Neural progenitor cell (in vitro differentiated cells): ENCODE results near the gene PALB2. TPM values are rescaled to one million over a fixed set of nuclear protein-coding genes. Genes with fewer than 3 reads are reported as not detected.

Source experiments
- DNase-seq: peaks from one replicate; pipeline ENCODE4 v3.0.0-alpha.2; 2016; ENCODE audit warnings: low spot score
- H2AFZ ChIP-seq: fragments of 200-600 bp; sonication (generic); replicated peaks from 2 replicates; pipeline ENCODE4 v1.6.1; 2016; ENCODE audit warnings: antibody characterized with exemption
- H3F3A ChIP-seq: fragments of 200-600 bp; sonication (generic); 2 replicates; pipeline ENCODE4 v1.6.1; 2016; ENCODE audit warnings: antibody characterized with exemption, low read depth
- H3K27ac ChIP-seq: fragments of 200-600 bp; sonication (generic); 2 replicates; pipeline ENCODE4 v1.5.1; 2016; ENCODE audit warnings: mild to moderate bottlenecking
- H3K27me3 ChIP-seq: fragments of 200-600 bp; sonication (generic); 2 replicates; pipeline ENCODE4 v1.6.1; 2016; ENCODE audit warnings: mild to moderate bottlenecking, moderate library complexity
- H3K36me3 ChIP-seq: fragments of 200-600 bp; sonication (generic); 2 replicates; pipeline ENCODE4 v1.5.1; 2016
- H3K4me1 ChIP-seq: fragments of 200-600 bp; sonication (generic); 2 replicates; pipeline ENCODE4 v1.6.1; 2016; ENCODE audit warnings: mixed run types
- H3K4me2 ChIP-seq: fragments of 200-600 bp; sonication (generic); 2 replicates; pipeline ENCODE4 v1.6.1; 2016
- H3K4me3 ChIP-seq: fragments of 200-600 bp; sonication (generic); 2 replicates; pipeline ENCODE4 v1.5.1; 2016
- H3K79me2 ChIP-seq: fragments of 200-600 bp; sonication (generic); 2 replicates; pipeline ENCODE4 v1.6.1; 2016; ENCODE audit warnings: low read depth
- H3K9ac ChIP-seq: fragments of 200-600 bp; sonication (generic); 2 replicates; pipeline ENCODE4 v1.6.1; 2016
- H3K9me3 ChIP-seq: fragments of 200-600 bp; sonication (generic); 2 replicates; pipeline ENCODE4 v1.5.1; 2016; ENCODE audit warnings: low read depth
- H4K20me1 ChIP-seq: fragments of 200-600 bp; sonication (generic); 2 replicates; pipeline ENCODE4 v1.6.1; 2016; ENCODE audit warnings: low read depth
- H3K27ac Mint-ChIP-seq: 3 replicates; pipeline ENCODE4 v1.8.0; 2021; ENCODE audit warnings: mixed read lengths
- H3K27me3 Mint-ChIP-seq: 2 replicates; pipeline ENCODE4 v1.8.0; 2022; ENCODE audit warnings: low read depth, mild to moderate bottlenecking, inconsistent platforms, moderate library complexity, mixed read lengths; ENCODE audit not compliant: insufficient read depth
- H3K36me3 Mint-ChIP-seq: 3 replicates; pipeline ENCODE4 v1.8.0; 2021; ENCODE audit warnings: mixed read lengths
- H3K4me1 Mint-ChIP-seq: 3 replicates; pipeline ENCODE4 v1.8.0; 2021; ENCODE audit warnings: mixed read lengths
- H3K4me3 Mint-ChIP-seq: 3 replicates; pipeline ENCODE4 v1.8.0; 2021; ENCODE audit warnings: mild to moderate bottlenecking, moderate library complexity, mixed read lengths
- H3K9me3 Mint-ChIP-seq: 3 replicates; pipeline ENCODE4 v1.8.0; 2020; ENCODE audit warnings: mixed read lengths
- EZH2 ChIP-seq: fragments of 200-600 bp; sonication (generic); IDR thresholded peaks from 2 replicates; pipeline ENCODE4 v1.6.1; 2017; ENCODE audit warnings: antibody characterized with exemption, mild to moderate bottlenecking, moderate library complexity
- EZH2phosphoT487 ChIP-seq: fragments of 200-600 bp; sonication (generic); IDR thresholded peaks from 2 replicates; pipeline ENCODE4 v1.6.1; 2017; ENCODE audit warnings: antibody characterized with exemption
- total RNA-seq: library from RNA; depleted of rRNA; stranded (reverse); fragments of >200 nt; gene quantifications from 2 replicates; pipeline ENCODE4 v1.2.3, GENCODE V29; 2015; ENCODE audit warnings: low replicate concordance
- TF ChIP-seq, protein P1 (sequence below): fragments of 200-600 bp; sonication (generic); IDR thresholded peaks from 2 replicates; pipeline ENCODE4 v1.5.1; 2017; ENCODE audit warnings: antibody characterized with exemption, mild to moderate bottlenecking

The PALB2 gene
- total RNA-seq, 1 donor from 2014 or later, result 23.3 TPM

DNA sequence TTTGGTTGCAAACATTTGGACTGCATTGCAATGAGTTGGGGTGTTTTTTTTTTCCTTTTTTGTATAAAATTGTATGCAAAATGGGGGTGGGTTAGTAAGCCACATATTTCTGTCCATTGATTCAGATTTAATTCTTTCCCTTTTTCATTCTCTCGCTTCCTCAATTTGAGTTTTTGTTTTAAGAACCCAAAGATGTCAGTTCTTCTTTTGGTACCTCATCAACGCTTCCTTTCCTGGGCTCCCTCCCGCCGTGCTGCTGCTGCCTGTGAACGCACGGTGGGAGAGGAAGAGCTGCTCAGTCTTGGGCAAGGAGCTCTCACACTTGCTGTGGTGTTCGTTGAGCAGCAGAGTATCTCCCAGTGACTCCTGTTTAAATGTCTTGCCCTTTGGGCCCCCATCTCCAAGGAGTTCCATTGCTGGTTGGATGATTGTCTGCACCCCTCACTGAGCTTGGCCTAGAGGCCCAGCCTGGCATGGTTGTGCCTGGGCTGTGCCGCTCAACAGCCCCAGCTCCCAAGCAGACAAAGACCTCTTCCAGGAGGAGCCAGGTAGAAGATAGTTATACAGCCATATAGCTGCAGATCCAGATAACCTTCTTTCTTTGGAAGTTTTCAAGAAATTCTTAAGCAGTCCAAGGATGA lies 70.0 kb downstream of the PALB2 start:
- H3K36me3 ChIP-seq, result no peaks in the 10 kb centered on the region
- no peaks in the 10 kb centered on the region for H3K4me1 ChIP-seq
- no peak overlapping the region for H3K27ac Mint-ChIP-seq
- no peaks in the 10 kb centered on the region for H3K9me3 Mint-ChIP-seq
- H3K9me3 ChIP-seq, result no peaks in the 10 kb centered on the region
- H3K27ac ChIP-seq, result no peak overlapping the region
- H3K27me3 ChIP-seq, result no peaks in the 10 kb centered on the region
- no peak overlapping the region for H2AFZ ChIP-seq
- peaks cover 16% of the 10 kb centered on the region for H4K20me1 ChIP-seq
- TF ChIP-seq EZH2 (no peak), EZH2phosphoT487 (no peak)
- TF ChIP-seq, protein P1, sequence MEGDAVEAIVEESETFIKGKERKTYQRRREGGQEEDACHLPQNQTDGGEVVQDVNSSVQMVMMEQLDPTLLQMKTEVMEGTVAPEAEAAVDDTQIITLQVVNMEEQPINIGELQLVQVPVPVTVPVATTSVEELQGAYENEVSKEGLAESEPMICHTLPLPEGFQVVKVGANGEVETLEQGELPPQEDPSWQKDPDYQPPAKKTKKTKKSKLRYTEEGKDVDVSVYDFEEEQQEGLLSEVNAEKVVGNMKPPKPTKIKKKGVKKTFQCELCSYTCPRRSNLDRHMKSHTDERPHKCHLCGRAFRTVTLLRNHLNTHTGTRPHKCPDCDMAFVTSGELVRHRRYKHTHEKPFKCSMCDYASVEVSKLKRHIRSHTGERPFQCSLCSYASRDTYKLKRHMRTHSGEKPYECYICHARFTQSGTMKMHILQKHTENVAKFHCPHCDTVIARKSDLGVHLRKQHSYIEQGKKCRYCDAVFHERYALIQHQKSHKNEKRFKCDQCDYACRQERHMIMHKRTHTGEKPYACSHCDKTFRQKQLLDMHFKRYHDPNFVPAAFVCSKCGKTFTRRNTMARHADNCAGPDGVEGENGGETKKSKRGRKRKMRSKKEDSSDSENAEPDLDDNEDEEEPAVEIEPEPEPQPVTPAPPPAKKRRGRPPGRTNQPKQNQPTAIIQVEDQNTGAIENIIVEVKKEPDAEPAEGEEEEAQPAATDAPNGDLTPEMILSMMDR, result no peak
- no peaks in the 10 kb centered on the region for H3F3A ChIP-seq
- H3K4me1 Mint-ChIP-seq, result no peaks in the 10 kb centered on the region
- H3K36me3 Mint-ChIP-seq, result peaks cover 27% of the 10 kb centered on the region
- no peak overlapping the region for H3K4me3 ChIP-seq
- H3K4me2 ChIP-seq, result no peak overlapping the region
- no peaks in the 10 kb centered on the region for H3K79me2 ChIP-seq
- no peak overlapping the region for H3K4me3 Mint-ChIP-seq
- no peaks in the 10 kb centered on the region for H3K27me3 Mint-ChIP-seq
- DNase-seq, result no peak
- H3K9ac ChIP-seq, result no peak overlapping the region

- no peaks in the 10 kb centered on the region for H3K27me3 Mint-ChIP-seq
- no peak overlapping the region for H3K27ac Mint-ChIP-seq
- H3K4me2 ChIP-seq, result no peak overlapping the region
- H3K4me3 Mint-ChIP-seq, result no peak overlapping the region
- H2AFZ ChIP-seq, result no peak overlapping the region
- no peak for DNase-seq
- H3K9me3 ChIP-seq, result no peaks in the 10 kb centered on the region
- peaks cover 4% of the 10 kb centered on the region for H3K36me3 ChIP-seq
- H3F3A ChIP-seq, result no peaks in the 10 kb centered on the region
- no peak overlapping the region for H3K27ac ChIP-seq
- H3K79me2 ChIP-seq, result no peaks in the 10 kb centered on the region
- peaks cover 36% of the 10 kb centered on the region for H3K36me3 Mint-ChIP-seq
- TF ChIP-seq, protein P1, result no peak
- no peak for TF ChIP-seq EZH2phosphoT487
- no peak for TF ChIP-seq EZH2
- no peak overlapping the region for H3K9ac ChIP-seq
- no peak overlapping the region for H3K4me3 ChIP-seq
- H4K20me1 ChIP-seq, result peaks cover 21% of the 10 kb centered on the region
- no peaks in the 10 kb centered on the region for H3K4me1 Mint-ChIP-seq
- no peaks in the 10 kb centered on the region for H3K9me3 Mint-ChIP-seq
- no peaks in the 10 kb centered on the region for H3K4me1 ChIP-seq
- H3K27me3 ChIP-seq, result no peaks in the 10 kb centered on the region
Measured at GRCh38 chr16:23567602-23568001, 73.5 kb downstream of the PALB2 start.

- no peaks in the 10 kb centered on the region for H3K9me3 Mint-ChIP-seq
- no peaks in the 10 kb centered on the region for H3K27me3 ChIP-seq
- H3K4me1 ChIP-seq, result no peaks in the 10 kb centered on the region
- H3K4me1 Mint-ChIP-seq, result no peaks in the 10 kb centered on the region
- TF ChIP-seq EZH2, result no peak
- TF ChIP-seq EZH2phosphoT487, result no peak
- no peak overlapping the region for H3K4me3 Mint-ChIP-seq
- no peaks in the 10 kb centered on the region for H3K79me2 ChIP-seq
- peaks cover 18% of the 10 kb centered on the region for H4K20me1 ChIP-seq
- no peaks in the 10 kb centered on the region for H3K27me3 Mint-ChIP-seq
- H3K36me3 ChIP-seq, result peaks cover 4% of the 10 kb centered on the region
- H3K9me3 ChIP-seq, result no peaks in the 10 kb centered on the region
- peaks cover 35% of the 10 kb centered on the region for H3K36me3 Mint-ChIP-seq
- DNase-seq, result no peak
- H3K27ac Mint-ChIP-seq, result no peak overlapping the region
- no peak overlapping the region for H3K4me3 ChIP-seq
- H3K4me2 ChIP-seq, result no peak overlapping the region
- no peak overlapping the region for H3K27ac ChIP-seq
- H2AFZ ChIP-seq, result no peak overlapping the region
- H3K9ac ChIP-seq, result no peak overlapping the region
- H3F3A ChIP-seq, result no peaks in the 10 kb centered on the region
Measured at GRCh38 chr16:23566724-23567123, 74.4 kb downstream of the PALB2 start.

- Mint-ChIP-seq H3K27ac (no peak overlapping the region), H3K9me3 (no peaks in the 10 kb centered on the region), H3K4me3 (no peak overlapping the region), H3K4me1 (no peaks in the 10 kb centered on the region), H3K27me3 (no peaks in the 10 kb centered on the region), H3K36me3 (peaks cover 36% of the 10 kb centered on the region)
- Histone ChIP-seq H3K4me1 (no peaks in the 10 kb centered on the region), H3K36me3 (peaks cover 4% of the 10 kb centered on the region), H3K4me3 (no peak overlapping the region), H3K4me2 (no peak overlapping the region), H2AFZ (no peak overlapping the region), H3K27ac (no peak overlapping the region), H3F3A (no peaks in the 10 kb centered on the region), H3K27me3 (no peaks in the 10 kb centered on the region), H3K9ac (no peak overlapping the region), H3K79me2 (peaks cover 15% of the 10 kb centered on the region), H4K20me1 (peaks cover 9% of the 10 kb centered on the region), H3K9me3 (no peaks in the 10 kb centered on the region)
- no peak for DNase-seq
- no peak for TF ChIP-seq EZH2phosphoT487
- TF ChIP-seq, protein P1, result no peak
- TF ChIP-seq EZH2, result no peak
Measured at GRCh38 chr16:23564575-23565363, 76.3 kb downstream of the PALB2 start.
